Stimulated activated naive CD4-positive, alpha-beta T cell (primary cell): ENCODE measurements around the gene ZRANB3.
"Not testable (repeated sequence)": the region's sequence is repeated elsewhere in the genome, so short reads cannot be mapped to it uniquely, and the experiment has no call there.

Experiments
- DNase-seq, 6 experiments: peaks; one replicate each; lab custom pipeline; 2025; lab: John Stamatoyannopoulos, UW

Gene ZRANB3

GRCh38 chr2:135530313-135531230 lies at the start of gene ZRANB3:
Gene ZRANB3, minus strand, starts transcription at chr2:135531218.
- peak; percentile 86 to 100 (median 97) for DNase-seq

DNA sequence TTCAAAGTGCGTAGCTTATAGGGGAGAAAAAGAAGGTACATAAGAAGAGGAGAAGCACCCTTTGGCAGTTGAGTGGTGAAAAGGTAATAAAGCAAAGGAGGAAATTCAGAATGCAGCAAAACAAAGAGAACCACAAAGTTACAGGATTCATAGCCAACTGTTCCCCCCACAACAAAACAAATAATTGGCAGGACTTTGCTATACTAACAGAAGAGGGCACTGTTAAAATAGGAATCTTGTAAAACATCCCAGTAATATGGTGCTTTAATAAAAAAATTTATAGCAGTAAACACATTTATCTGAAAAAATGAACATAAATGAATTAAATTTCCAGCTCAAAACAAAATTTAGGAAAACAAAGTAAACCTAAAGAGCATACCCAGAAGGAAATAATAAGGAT lies 42.6 kb upstream of the ZRANB3 start:
- no peak for DNase-seq

DNA sequence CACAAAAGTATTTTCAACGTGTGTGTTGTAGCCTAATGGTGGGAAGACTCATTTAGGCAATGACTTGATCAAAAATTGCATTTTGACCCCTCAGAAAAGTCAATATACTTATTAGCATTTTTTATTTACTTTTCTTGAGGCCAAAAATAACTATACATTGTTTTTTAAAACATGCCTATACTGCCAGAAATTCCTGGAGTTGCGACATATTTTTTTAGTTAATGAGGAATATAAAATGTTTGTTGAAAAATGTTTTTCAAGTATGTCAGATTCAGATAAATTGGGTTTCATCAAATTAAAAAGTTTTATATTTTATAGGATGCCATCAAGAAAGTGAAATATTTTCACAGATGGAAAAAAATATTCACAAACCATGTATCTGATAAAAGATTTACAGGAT lies 39.9 kb upstream of the ZRANB3 start:
- DNase-seq, result no peak

DNA sequence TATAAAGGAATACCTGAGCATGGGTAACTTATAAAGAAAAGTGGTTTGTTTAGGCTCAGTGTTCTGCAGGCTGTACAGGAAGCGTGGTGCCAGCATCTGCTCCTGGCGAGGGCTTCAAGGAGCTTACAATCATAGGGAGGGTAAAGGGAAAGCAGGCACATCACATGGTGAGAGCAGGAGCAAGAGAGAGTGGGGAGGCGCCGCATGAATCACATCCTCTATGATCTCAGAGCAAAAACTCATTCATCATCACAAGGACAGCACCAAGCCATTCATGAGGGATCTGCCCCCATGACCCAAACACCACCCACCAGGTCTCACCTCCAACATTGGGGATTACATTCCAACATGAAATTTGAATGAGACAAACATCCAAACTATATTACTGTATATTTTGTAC lies 32.8 kb upstream of the ZRANB3 start:
- no peak for DNase-seq

- DNase-seq, result no peak
Measured at GRCh38 chr2:135561925-135562324, 30.9 kb upstream of the ZRANB3 start.

DNA sequence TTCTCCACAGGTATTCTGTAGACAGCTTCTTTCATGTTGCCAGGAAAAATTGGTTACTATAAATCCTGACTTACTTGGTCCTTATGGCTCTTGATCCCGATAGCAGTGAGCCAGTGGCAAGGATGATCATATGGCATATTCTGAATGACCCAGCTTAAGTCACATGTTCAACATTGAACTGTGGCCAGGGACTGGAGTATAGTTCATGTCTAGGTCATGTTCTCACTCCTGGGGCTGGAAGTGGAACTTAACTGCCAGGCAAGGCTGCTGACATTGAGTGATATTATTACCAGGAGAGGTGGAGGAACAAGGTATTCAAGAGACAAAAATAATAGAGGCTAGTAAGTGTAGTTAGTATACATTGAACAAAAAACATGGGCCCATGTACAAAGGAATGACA lies 26.5 kb upstream of the ZRANB3 start:
- no peak for DNase-seq

DNA sequence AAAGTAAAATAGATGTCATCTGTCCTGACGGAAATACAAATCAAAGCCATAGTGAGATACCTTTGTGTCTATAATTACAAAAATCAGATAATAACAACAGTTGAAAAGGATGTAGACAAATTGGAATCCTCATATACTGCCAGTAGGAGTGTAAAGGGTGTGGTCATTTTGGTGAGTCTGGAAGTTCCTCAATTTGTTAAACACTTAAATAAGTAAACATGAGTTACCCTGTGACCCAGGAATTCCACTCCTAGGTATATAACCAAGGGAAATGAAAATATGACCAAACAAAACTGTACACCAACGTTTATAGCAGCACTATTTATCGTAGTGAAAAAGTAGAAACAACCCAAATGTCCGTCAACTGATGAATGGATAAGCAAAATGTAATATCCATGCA lies 24.3 kb upstream of the ZRANB3 start:
- DNase-seq, result no peak

DNA sequence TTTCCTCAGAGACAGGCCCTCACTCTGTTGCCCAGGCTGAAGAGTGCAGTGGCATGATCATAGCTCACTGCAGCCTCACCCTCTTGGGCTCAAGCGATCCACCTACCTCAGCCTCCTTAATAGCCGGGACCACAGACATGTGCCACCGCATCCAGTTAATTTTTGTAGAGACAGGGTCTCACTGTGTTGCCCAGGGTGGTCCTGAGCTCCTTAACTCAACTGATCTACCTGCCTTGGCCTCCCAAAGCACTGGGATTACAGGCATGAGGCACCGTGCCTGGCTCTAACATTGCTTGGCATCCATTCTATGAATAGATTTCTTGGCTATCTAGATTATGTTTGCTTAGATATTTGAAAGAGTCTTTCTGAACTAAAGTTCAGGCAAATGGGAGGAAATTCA lies 21.9 kb upstream of the ZRANB3 start:
- no peak for DNase-seq

- DNase-seq, result no peak
Measured at GRCh38 chr2:135551356-135551755, 20.3 kb upstream of the ZRANB3 start.

DNA sequence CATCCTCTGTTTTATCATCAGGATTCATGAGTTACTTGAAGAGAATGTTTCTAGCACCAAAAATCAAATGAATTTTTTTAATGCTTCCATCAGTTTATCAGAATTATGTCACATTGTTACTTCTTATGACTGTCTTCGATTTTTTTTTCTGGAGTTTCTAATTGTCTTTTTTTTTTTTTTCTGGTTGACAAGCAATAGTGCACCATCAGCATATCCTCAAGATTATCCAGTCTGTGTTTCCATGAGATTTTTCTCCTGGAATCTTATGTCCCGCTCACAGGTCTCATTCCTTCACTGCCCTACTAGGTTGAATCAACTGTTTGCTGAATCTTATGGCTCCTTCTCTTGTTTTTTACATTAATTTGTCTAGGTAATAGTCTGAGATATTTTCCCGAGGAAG lies 16.3 kb upstream of the ZRANB3 start:
- no peak for DNase-seq

DNA sequence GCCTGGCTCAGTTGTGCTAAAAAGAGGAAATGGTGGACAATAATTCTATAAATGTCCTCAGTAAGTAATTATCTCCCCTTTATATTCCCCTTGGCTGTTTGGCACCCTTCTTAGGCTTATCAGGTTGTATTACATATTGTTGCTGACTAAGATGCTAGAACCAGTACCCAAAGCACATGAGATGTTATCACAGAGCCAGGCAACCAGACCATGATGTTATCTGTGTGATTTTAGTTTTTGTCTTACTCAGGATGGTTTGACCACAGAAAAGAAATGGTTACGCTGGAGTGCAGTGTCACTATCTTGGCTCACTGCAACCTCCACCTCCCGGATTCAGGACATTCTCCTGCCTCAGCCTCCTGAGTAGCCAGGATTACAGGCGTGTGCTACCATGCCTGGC lies 15.4 kb upstream of the ZRANB3 start:
- DNase-seq, result no peak

GRCh38 chr2:135533545-135533944 lies 2.5 kb upstream of the ZRANB3 start:
- not testable (repeated sequence) for DNase-seq

GRCh38 chr2:135532581-135532980 lies 1.6 kb upstream of the ZRANB3 start:
- no peak for DNase-seq

- DNase-seq, result peak; percentile 78 to 98 (median 93)
Measured at GRCh38 chr2:135531231-135532197, 496 bp upstream of the ZRANB3 start, which contains the start of gene R3HDM1. Gene R3HDM1, plus strand, starts transcription at chr2:135531484. Its CDS starts 73,362 bp downstream, at chr2:135604846.

- no peak for DNase-seq
Measured at GRCh38 chr2:135528006-135528405, 3.0 kb downstream of the ZRANB3 start.

- DNase-seq, result no peak
Measured at GRCh38 chr2:135525786-135526185, 5.2 kb downstream of the ZRANB3 start.

- no peak for DNase-seq
Measured at GRCh38 chr2:135512099-135512498, 18.9 kb downstream of the ZRANB3 start.

DNA sequence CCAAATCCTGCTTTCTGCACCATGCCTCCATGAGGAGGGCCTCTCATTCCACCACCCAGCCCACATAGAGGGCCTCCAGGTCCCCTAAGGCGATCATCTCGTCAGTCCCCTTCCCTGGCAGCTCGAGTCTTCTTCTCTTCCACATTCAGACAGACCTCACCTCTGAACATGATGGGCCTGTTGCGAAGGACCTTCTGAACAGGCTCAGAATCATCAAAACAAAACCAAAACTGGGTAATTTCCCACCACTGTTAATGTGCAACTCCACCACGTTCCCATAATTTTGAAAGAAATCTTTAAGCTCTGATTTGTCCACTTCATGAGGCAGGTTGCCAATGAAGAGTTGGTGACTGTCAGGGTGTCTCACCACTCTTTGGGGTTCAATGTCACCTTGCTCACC lies 20.4 kb downstream of the ZRANB3 start:
- DNase-seq, result no peak

DNA sequence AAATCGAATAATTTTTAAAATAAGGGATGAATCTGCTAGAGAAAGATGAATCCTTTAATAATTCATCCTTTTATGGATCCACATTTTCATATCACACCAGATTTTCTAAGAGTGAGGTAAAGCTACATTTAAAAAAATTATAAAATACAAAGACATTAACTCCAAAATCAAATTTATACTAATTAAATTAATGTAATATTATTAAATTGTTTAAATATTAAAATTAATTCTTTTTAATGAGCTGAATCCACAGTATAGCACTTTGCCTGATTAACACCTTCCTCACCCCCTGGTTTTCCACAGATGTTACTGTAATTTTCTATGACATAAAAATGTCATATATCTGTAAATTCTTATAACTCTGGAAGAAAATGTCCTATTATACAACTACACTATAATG lies 26.2 kb downstream of the ZRANB3 start:
- DNase-seq, result no peak

- DNase-seq, result not testable (repeated sequence)
Measured at GRCh38 chr2:135498588-135498987, 32.4 kb downstream of the ZRANB3 start.

GRCh38 chr2:135494917-135495316 lies 36.1 kb downstream of the ZRANB3 start:
- DNase-seq, result no peak

- DNase-seq, result no peak
Measured at GRCh38 chr2:135494503-135494902, 36.5 kb downstream of the ZRANB3 start.

DNA sequence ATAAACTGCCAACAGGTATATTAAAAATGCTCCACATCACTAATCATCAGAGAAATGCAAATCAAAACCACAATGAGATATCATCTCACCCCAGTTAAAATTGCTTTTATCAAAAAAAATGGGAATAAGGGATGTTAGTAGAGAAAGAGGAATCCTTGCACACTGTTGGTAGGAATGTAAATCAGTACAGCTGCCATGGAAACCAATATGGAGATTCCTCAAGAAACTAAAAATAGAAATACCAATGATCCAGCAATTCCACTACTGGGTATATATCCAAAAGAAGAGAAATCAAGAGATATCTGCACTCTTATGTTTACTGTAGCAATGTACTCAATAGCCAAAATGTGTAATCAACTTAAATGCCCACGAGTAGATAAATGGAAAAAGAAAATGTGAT lies 40.6 kb downstream of the ZRANB3 start:
- no peak for DNase-seq
